Activated gamma-delta T cell treated with anti-CD3 and anti-CD28 coated beads, Interleukin-2, amount 50 U/mL, for 16 hours (primary cell): ENCODE results near the gene NEU1.

Experiments
- DNase-seq: peaks from one replicate; pipeline ENCODE4 v3.0.0-alpha.2; 2020; ENCODE audit warnings: low read depth

The NEU1 gene

DNA sequence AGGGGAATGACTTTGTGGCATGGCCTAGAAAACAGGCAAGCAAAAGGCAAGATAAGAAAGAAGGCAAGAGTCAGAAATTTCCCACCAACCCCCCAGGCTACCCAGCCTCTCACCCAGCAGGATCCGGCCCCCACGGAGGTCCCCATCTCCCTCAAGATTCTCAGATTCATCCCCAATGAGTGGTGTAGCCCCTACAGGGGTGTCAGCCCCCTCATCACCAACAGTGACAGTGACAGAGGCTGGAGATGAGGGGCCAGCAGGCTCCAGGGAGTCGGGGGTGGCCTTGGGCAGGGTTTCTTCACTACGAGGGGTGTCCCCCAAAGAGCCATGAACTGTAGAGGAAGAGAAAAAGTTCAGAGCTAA, 33.9 kb upstream of the NEU1 start:
- DNase-seq: no peak

DNA sequence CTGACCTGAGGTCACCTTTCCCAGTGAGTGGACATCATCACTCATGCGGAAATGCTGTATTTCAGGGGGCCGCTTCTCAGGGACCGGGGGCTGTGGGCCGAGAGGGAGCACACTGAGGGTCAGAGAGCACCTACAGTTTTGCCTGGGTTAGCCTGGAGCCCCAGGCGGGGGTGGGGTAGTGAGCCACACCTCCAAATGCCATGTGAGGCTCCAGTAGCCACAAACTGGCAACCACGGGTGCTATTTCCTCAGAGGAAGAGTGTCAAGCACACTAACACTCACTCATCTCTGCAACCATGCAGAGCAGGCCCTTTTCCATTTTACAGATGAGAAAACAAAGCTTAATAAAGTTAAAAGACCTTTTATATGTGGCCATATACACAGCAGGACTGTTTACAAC, 30.2 kb upstream of the NEU1 start:
- no peak for DNase-seq

DNA sequence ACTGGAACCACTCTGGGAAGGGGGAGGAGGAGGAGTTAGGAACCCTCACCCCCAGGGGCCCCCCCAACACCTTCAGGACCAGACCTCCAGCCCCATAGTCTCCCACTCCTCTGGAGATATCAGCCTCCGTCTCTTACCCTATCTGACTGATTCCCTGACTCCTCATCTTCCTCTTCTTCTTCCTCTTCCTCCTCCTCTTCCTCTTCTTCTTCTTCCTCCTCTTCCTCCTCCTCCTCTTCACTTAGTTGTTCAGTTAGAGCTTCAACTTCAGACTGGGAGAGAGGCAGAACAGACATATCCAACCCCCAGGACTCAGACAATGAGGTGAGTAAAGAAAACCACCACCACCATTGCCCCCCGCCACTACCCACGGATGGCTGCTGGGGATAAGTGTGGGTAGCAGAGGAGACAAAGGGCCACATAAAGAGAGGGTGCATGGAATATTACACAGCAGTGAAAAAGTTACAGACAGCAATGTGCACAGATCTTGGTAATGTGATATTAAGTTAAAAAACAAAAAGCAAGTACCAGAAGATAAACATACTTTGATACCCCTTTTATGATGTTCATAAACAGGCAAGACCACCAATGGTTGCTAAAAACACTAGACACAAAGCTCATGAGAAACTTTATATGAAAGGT, 26.8 kb upstream of the NEU1 start:
- no peak for DNase-seq

DNA sequence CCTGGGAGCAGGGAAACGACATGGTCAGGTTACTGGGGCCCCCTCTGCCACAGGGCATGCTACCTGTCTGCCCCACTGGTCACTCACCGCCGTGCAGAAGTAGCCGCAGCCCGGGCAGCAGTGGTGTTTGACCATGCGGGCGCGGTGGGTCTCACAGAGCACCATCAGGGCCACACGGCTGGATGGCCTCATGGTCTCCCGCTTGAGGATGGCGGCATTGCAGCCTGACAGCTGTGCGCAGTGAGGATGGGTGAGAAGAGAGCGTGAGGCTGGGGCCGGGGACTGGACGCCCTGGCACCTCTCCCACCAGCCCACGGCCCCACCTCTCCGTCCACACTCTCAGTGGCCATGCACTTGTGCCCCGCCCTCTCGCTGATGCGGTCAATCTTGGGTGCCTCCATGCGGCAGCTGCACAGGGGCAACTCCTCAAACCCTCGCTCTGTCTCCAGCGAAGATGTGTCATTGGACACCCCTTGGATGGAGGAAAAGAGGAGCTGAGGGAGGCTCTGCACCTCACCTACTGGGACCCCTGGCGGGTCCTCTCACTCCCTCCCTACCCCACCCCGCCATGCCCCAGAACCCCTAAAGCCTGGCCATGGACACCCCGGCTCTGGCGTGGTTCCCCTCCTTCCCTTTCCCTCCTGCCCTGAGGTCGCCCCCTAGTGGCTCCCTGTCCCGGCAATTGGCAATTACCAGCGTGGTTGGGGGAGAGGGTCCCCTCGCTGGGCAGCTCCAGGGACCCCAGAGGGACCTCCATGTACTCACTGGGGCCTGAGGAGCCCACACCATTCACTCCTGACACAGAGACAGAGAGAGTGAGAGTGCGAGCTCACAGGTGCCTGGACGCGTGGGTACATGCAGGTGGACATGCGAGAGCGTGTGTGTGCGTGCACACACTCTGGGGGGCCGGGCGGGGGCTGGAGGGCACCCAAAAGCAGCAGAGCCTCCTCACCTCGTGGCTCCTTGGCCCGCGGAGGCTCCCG, 25.9 kb upstream of the NEU1 start:
- peak; percentile 42 for DNase-seq

DNA sequence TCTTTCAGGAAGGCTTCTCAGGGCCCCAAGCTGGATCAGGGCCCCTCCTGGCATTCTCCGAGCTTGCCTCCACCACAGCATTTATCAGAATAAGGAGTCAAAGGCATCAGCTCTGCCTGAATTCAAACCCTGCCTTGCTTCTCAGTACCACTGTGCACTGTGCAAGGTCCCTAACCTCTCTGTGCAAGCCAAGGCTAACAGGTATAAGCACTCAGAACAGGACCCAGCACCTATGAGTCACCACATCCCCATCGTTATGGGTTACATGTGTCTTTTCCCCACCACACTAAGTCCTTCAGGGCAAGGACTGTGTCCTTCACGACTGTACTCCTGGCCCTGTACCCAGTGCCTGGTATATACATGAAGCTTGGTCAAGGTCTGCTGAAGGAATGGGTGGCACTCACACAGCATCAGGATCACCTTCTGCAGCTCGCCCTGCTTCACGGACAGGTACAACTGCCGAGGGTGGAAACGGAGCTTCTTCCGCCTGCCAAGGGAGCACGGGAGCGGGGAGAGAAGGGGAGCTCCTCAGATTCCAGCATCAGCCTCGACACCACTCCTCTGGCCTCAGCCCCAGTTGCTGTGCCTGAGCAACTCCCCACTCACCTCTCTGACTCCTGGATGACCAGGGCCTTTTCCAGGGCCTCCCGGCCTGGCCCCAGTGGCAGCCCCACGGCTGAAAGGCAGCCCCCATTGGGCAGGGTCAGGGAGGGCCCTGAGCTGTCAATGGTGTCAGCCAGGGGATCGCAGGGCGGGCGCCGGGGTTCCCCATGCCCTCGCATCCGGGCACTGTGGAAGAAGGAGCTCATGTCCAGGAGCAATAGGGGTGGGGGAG, 24.8 kb upstream of the NEU1 start:
- DNase-seq: no peak

DNA sequence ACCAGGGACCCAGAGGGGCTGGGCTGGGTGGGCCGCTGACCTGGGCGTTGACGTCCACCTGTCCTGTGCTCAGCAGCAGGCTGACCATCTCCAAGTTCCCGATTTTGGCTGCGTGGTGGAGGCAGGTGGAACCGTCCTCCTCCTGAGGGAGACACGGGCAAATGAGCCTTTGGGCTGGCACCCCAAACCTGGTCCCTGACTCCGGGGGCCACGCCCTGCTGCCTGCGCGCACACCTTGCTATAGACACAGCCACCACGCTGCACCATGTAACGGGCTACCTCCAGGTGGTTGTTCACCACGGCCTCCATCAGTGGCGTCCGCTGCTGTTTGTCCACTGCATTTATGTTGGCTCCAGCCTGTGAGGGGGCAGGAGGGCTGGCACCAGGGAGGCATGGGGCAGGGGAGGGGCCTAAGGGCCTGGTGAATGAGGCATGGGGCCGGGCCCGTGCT, 23.9 kb upstream of the NEU1 start:
- no peak for DNase-seq

DNA sequence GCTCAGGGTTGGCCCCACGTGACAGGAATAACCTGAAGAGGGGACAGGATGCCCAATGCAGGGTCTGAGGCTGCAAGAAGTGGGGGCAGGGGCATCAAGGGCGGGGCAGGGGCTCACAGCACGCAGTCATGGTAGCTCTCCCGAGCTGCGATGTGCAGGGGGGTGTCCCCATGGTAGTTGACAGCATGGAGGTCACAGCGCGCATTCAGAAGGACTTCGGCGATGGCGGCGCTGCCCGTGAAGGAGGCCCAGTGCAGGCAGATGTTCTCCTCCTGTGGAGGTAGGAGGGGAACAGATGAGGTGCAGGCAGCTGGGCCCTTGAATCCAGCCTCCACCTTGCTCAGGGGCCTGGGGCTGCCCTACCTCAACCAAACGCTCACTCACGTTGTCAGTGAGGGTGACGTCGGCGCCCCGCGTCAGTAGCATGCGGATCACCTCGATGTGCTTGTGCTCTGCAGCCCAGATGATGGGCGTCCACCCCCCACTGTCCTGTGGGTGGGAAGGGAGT, 22.0 kb upstream of the NEU1 start:
- DNase-seq: no peak

DNA sequence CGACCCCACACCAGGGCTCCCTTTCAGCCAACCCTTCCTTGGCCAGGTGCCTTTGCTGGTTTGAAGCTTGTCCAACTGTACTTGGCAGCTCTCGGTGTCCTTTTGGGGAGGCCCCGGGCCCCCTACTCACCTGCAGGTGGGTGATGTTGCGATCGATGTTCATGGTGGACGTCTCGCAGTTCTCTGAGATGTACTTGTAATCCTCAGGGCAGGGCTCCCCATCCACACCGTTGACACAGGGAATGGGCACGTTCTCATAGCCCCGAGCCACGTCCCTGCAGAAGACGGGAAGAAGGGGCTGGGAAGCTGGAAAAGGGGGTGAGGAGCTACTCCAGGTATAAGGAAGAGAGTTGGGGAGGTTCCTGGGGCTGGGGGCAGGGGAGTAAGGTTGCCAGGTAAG, 21.1 kb upstream of the NEU1 start:
- DNase-seq: no peak

DNA sequence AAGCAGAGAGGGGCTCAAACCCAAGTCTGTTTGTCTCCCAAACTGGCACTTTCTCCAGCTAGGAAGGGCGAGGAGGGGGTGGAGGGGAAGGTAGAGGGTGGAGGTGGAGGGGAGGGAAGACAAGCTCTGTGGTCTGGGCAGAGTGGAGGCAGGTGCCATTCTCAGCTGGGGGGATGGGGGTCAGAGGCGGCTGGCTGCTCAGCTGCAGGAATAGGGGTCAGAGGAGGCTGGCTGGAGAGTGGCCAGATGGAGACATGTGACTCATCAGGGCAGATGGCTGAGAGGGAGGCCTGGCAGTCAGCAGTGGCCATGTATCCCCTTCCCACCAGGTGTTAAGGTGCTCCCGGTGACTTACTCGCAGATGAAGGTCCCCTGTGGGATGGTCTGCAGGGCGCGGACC, 19.7 kb upstream of the NEU1 start:
- no peak for DNase-seq

DNA sequence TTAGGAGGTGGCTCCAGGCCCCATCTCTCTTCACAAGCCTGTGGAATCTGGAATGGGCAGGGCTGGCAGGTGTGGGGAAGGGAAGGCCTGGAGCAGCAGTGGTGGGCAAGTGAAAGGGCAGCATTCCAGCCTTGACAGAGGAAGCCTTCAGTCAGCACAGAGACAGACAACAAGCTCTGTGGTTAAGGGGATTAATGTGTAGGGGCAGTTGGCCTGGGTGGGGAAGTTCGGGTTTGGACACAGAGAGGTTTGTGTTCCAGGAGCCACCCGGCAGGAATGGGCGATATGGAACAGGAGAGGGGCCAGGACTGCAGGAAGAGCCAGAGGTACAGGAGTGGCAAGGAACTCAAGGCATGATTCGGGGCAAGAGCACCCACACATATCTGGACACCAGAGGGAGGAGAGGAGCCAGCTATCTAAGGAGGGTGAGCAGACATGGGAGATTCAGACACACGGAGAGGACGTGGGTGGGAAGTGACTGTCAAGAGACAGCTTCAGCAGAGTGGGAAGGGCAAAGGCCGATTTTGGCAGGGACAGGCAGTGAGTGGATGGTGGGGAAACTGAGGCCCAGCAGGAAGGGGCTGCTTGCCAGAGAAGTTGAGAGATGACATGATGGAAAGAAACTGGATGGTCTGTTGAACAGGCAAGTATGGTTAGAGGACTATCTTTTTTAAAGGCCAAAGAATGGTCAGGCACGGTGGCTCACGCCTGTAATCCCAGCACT, 18.7 kb upstream of the NEU1 start:
- no peak for DNase-seq

DNA sequence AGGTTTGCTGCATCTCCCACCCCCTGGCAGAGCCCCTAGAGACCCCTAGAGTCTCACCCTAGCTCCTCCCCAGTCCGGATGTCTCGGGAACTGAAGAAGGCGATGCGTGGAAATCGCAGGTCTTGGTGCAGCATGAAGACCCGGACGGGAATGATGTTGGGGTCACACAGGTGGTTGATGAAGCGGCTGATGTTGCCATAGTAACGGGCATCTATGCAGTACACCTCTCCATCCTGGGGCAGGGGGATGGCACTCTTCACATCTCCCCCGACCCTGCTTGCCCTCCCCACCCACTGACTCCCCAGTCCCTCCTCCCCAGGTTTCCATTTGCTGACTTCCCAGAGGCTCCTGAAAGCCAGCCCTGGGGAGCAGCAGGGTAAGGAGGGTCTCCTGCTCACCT, 18.0 kb upstream of the NEU1 start:
- no peak for DNase-seq

DNA sequence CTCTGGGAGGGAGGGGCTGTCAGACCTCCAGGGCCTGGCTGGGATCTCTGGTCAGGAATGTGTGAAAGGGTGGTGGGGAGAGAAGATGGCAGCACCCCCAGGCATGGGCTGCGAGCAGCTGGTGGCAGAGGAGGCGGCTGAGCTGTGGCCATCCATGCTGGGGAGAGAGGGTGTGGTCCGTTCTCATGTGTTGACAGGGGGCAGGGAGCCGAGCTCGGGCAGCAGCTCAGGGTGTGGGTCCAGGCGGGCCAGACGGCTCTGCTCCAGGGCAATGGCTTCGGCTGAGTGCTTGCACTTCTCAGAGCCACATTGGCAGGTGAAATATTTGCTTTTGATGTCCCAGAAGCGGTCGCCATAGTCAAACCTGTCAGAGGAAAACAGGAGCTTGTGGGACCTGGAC, 17.3 kb upstream of the NEU1 start:
- DNase-seq: no peak

DNA sequence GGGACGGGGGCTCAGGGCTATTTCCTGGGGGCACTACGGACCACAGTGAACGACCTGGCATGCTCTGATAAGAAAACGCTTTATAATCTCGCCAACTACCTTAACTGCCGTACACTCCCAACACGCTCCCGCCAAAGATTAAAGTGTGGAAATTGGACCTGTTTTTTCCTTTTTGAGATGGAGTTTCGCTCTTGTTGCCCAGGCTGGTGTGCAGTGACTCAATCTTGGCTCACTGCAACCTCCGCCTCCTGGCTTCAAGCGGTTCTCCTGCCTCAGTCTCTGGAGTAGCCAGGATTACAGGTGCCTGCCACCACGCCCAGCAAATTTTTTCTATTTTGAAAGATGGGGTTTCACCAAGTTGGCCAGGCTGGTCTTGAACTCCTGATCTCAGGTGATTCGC, 16.5 kb upstream of the NEU1 start:
- no peak for DNase-seq

DNA sequence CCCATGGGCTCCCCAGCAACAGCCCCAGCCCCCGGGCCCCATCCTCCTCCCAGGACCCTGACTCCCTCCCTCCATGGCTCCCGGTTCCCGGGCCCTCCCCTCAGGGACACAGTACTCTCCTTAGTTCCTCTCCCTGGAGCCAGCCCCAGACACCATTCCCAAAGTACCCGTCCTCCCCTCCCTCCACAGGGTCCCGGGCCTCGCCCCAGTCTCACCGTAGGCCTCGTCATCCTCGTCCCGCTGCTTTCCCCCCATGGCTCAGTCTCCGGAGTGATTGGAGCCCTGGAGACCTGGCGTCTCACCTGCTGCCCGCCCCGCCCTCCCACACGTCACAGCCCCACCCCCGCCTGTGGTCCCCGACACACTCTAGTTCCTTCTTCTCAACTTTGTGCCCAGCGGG, 16.1 kb upstream of the NEU1 start, which contains the start of gene SLC44A4:
SLC44A4 (minus strand) TSS at position 272 of the 400 bp plus-strand sequence; CDS start at position 255, 17 bp downstream.
- no peak for DNase-seq

DNA sequence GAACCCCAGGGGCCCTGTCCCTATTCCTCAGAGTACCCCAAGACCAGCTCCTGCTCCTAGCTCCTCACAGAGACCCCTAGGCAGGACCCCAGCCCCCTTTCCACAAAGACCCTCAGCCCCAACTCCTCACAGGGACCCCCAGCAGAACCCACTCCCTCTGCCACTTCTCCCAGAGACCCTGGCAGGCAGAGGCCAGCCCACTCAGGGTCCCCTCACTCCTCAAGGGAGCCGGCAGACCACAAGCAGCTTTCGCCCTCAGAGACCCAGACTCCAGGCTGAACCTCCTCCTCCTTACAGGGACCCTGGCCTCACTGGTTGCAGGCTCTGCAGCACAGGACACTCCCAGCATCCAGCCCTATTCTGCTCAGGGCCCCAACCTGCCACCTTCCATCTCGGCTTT, 15.6 kb upstream of the NEU1 start:
- no peak for DNase-seq

DNA sequence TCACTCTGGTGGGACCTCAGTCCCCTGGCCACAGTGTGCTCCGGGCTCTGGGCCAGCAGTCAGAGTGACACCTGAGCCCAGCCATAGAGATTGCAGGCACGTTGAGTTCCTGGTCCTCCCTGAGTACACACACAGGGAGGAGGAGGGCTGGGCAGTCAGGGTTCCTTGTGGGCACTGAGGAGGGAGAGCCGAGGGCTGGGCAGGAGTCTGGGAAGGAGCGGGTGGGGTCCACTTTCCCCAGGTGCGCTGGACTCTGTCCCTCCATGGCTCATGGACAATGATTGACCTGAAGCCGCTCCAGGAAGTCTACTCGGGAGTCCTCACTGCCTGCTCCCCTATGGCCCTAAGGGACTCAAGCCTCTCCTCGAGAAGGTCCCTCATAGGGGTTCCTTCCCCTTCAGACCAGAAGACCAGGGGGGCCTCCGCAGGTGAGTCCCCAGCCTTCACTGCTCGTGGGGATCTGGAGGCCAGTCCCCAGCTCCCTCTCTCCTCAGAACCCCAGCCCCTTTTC, 15.1 kb upstream of the NEU1 start:
- DNase-seq: no peak

DNA sequence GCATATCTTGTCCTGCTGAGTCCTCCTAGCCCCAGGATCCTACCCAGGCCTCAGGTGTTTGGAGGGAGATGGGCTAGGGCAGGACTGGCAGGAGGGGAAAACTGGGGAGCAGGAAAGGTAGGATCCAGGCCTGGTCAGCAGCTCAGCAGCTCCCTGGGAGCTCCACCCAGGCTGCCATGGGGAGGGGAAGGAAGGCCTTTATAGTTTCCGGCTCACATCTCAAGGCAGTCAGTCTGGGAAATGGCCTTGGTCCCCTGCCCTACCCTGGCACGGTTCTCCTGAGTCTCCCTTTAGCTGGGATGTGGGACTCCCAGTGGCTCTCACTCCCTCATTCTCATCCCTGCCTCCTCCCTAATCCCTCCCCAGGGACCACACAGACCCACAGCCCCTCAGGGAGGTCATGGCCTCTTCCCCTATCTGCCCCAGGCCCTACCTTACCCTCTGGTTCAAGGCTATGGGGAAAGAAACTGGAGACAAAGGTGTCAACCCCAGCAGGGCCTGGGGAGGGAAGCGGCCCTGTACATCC, 14.6 kb upstream of the NEU1 start:
- DNase-seq: no peak

DNA sequence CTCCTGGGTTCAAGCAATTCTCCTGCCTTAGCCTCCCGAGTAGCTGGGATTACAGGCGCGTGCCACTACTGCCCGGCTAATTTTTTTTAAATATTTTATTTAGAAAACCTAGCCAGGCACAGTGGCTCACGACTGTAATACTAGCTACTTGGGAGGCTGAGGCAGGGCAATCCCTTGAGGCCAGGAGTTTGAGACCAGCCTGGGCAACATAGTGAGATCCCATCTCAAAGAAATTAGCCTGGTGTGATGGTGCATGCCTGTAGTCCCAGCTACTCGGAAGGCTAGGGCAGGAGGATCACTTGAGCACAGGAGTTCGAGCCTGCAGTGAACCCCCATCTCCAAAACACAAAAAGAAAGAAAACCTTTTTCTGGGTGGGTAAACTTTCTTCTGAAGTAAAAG, 13.7 kb upstream of the NEU1 start:
- no peak for DNase-seq

DNA sequence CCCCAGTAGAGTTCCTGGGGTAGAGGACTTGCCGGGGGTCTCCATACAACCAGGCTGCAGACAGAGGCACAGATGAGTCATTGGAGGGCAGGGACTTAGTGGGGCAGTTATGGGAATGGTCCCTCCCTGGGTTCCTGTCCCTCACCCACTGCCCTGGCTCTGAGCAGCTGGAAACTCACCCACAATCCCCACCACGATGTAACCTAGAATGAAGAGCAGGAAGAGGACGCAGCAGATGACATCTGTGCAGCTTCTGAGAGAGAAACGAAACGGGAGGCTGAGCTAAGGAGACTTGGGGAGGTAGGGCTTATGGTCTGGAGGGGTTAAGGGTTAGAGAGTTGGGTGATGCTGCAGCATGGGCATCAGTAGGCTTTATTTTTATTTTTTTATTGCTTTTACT, 13.3 kb upstream of the NEU1 start:
- DNase-seq: no peak

DNA sequence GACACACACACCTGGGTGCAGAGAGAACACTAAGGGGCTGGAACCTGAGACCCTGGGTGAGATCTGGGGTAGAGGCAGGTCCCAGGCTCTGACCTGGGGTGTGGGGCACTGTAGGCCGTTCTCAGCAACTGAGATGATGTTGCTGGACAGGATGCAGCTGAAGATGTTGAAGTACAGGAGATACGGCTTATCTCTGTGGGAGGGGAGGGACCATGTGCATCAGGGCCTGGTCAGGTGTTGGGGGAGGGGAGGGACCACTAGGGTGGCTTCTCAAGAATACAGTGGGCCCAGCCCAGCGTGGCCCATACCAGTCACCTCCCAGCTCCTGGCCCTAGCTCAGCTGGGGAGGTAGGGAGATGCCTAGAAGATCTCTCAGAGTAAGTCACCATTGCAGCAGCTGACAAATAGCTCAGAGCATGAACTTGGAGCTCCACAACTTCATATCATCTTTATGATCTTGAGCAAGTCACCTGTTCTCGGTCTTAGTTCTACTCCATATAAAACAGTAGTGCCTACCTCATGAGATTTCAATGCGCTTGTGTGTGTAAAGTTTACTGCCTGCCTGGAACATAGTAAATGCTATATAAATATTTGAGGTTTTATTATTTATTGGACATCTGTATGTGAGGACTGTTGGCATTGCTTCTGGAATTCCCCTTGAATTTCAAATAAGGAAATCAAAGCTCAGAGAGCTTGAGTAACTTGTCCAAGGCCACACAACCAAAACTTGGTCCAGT, 12.4 kb upstream of the NEU1 start:
- DNase-seq: no peak
